ENCODE measurements around the gene PDE3A.

DNA sequence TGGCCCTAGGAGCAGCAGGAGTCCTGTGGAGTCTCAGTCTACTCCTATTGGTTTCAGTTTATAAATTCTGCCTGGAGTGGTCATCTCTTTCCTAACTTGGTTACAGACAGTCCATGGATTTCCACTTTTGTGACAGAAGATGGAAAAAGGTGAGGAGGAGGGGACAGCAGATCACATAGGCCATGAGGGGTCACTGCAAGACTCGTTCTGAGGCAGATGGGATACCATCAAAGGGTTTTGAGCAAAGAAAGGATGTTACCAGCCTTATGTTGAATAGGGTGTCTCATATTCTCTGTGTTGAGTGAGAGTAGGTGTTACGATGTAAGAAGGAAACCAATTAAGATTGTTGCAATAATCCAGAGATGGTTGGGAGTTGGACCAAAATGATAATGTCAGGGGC is 15.3 kb downstream of the PDE3A start:
- TF ChIP-seq, protein P1, sequence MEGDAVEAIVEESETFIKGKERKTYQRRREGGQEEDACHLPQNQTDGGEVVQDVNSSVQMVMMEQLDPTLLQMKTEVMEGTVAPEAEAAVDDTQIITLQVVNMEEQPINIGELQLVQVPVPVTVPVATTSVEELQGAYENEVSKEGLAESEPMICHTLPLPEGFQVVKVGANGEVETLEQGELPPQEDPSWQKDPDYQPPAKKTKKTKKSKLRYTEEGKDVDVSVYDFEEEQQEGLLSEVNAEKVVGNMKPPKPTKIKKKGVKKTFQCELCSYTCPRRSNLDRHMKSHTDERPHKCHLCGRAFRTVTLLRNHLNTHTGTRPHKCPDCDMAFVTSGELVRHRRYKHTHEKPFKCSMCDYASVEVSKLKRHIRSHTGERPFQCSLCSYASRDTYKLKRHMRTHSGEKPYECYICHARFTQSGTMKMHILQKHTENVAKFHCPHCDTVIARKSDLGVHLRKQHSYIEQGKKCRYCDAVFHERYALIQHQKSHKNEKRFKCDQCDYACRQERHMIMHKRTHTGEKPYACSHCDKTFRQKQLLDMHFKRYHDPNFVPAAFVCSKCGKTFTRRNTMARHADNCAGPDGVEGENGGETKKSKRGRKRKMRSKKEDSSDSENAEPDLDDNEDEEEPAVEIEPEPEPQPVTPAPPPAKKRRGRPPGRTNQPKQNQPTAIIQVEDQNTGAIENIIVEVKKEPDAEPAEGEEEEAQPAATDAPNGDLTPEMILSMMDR (conservative IDR thresholded peaks at IDR 0.05) = no peak
- TF ChIP-seq ZFX (IDR thresholded peaks at IDR 0.05) = no peak
